Hepatocyte (in vitro differentiated cells): Measurements from ENCODE around the gene IFFO2. TPM values are rescaled to one million over a fixed set of nuclear protein-coding genes. Genes with fewer than 3 reads are reported as not detected.

Source experiments
- DNase-seq: peaks from one replicate; pipeline ENCODE4 v3.0.0-alpha.2; 2016; ENCODE audit warnings: low spot score
- H2AFZ ChIP-seq: fragments of 200-600 bp; sonication (generic); 2 replicates; pipeline ENCODE4 v1.6.0; 2016; ENCODE audit warnings: antibody characterized with exemption, mild to moderate bottlenecking
- H3K27ac ChIP-seq: fragments of 200-600 bp; sonication (generic); 2 replicates; pipeline ENCODE4 v1.5.1; 2016; ENCODE audit warnings: mild to moderate bottlenecking
- H3K27me3 ChIP-seq: fragments of 200-600 bp; sonication (generic); 2 replicates; pipeline ENCODE4 v1.6.1; 2016
- H3K36me3 ChIP-seq: fragments of 200-600 bp; sonication (generic); replicated peaks from 2 replicates; pipeline ENCODE4 v1.5.1; 2016; ENCODE audit warnings: low read depth; ENCODE audit not compliant: insufficient read depth
- H3K4me1 ChIP-seq: fragments of 200-600 bp; sonication (generic); 2 replicates; pipeline ENCODE4 v1.5.1; 2016; ENCODE audit warnings: mild to moderate bottlenecking, moderate library complexity; ENCODE audit not compliant: insufficient read depth
- H3K4me2 ChIP-seq: fragments of 200-600 bp; sonication (generic); 2 replicates; pipeline ENCODE4 v1.6.0; 2016
- H3K4me3 ChIP-seq: fragments of 200-600 bp; sonication (generic); 2 replicates; pipeline ENCODE4 v1.5.1; 2016; ENCODE audit warnings: mild to moderate bottlenecking
- H3K79me2 ChIP-seq: fragments of 200-600 bp; sonication (generic); 2 replicates; pipeline ENCODE4 v1.6.0; 2017; ENCODE audit warnings: mild to moderate bottlenecking
- H3K9me2 ChIP-seq: fragments of 200-600 bp; sonication (generic); replicated peaks from 2 replicates; pipeline ENCODE4 v1.6.0; 2017; ENCODE audit warnings: mild to moderate bottlenecking; ENCODE audit not compliant: insufficient read depth
- H3K9me3 ChIP-seq: fragments of 200-600 bp; sonication (generic); 2 replicates; pipeline ENCODE4 v1.5.1; 2016; ENCODE audit warnings: low read depth, mild to moderate bottlenecking
- H4K20me1 ChIP-seq: fragments of 200-600 bp; sonication (generic); 2 replicates; pipeline ENCODE4 v1.6.0; 2016; ENCODE audit warnings: mild to moderate bottlenecking; ENCODE audit not compliant: insufficient read depth, poor library complexity, severe bottlenecking
- EZH2 ChIP-seq: fragments of 200-600 bp; sonication (generic); IDR thresholded peaks from 2 replicates; pipeline ENCODE4 v1.6.1; 2016; ENCODE audit warnings: antibody characterized with exemption, mild to moderate bottlenecking, borderline replicate concordance
- EZH2phosphoT487 ChIP-seq: fragments of 200-600 bp; sonication (generic); IDR thresholded peaks from one replicate; pipeline ENCODE4 v1.6.1; 2018; ENCODE audit warnings: antibody characterized with exemption, mild to moderate bottlenecking, low read depth, moderate library complexity; ENCODE audit not compliant: unreplicated experiment, severe bottlenecking
- WGBS: methylation state at CpG from one replicate; pipeline ENCODE4 v1.1.6; 2016; ENCODE audit warnings: low lambda C conversion rate; ENCODE audit errors: missing lambda C conversion rate; 5-methylcytosine and 5-hydroxymethylcytosine counted together
- polyA plus RNA-seq: library from polyadenylated mRNA; unstranded; fragments of >200 nt; fragmentation: Nextera tagmentation; extraction: Ambion mirVana; gene quantifications from 2 replicates; pipeline ENCODE4 v1.2.1, GENCODE V29; 2016
- total RNA-seq: library from RNA; depleted of rRNA; stranded (reverse); fragments of >200 nt; gene quantifications from 2 replicates; pipeline ENCODE4 v1.2.3, GENCODE V29; 2014
- TF ChIP-seq, protein P1 (sequence below): fragments of 200-600 bp; sonication (generic); IDR thresholded peaks from 2 replicates; pipeline ENCODE4 v1.5.1; 2016; ENCODE audit warnings: antibody characterized with exemption, mild to moderate bottlenecking; ENCODE audit not compliant: poor library complexity

Gene IFFO2
- total and polyA plus RNA-seq, 2 experiments from 2014 or later: 0.85 to 7.2 TPM

DNA sequence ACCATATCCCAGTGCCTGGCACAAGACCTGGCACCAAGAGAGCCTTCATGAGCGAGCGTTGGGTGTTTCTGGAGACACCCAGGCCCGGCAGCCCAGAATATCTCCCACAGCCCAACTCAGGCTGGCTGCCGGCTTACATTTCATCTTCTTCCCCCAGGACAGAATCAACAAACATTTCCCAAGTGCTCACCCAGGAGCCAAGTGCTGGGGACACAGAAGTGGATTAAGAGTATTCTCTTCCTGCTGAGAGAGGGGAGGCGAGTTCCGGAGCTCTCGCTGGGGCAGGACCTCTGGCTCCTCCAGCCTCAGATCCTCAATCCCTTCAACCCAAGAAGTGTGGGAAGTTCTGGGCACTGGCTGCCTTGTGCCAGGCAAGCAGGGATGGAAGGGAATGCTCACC, 23.6 kb downstream of the IFFO2 start:
- 75% methylated on average over 7 of the region's 7 CpGs for WGBS
- DNase-seq: no peak
- no peaks in the 10 kb centered on the region for H3K36me3 ChIP-seq
- no peak overlapping the region for H3K4me2 ChIP-seq
- H3K4me1 ChIP-seq: no peaks in the 10 kb centered on the region
- H4K20me1 ChIP-seq: peaks cover 3% of the 10 kb centered on the region
- H3K79me2 ChIP-seq: peaks cover 9% of the 10 kb centered on the region
- no peaks in the 10 kb centered on the region for H3K9me2 ChIP-seq
- no peak overlapping the region for H2AFZ ChIP-seq
- H3K27me3 ChIP-seq: no peaks in the 10 kb centered on the region
- no peak overlapping the region for H3K27ac ChIP-seq
- H3K4me3 ChIP-seq: no peak overlapping the region
- H3K9me3 ChIP-seq: no peaks in the 10 kb centered on the region
- TF ChIP-seq EZH2phosphoT487 (no peak), EZH2 (no peak)
- TF ChIP-seq, protein P1, sequence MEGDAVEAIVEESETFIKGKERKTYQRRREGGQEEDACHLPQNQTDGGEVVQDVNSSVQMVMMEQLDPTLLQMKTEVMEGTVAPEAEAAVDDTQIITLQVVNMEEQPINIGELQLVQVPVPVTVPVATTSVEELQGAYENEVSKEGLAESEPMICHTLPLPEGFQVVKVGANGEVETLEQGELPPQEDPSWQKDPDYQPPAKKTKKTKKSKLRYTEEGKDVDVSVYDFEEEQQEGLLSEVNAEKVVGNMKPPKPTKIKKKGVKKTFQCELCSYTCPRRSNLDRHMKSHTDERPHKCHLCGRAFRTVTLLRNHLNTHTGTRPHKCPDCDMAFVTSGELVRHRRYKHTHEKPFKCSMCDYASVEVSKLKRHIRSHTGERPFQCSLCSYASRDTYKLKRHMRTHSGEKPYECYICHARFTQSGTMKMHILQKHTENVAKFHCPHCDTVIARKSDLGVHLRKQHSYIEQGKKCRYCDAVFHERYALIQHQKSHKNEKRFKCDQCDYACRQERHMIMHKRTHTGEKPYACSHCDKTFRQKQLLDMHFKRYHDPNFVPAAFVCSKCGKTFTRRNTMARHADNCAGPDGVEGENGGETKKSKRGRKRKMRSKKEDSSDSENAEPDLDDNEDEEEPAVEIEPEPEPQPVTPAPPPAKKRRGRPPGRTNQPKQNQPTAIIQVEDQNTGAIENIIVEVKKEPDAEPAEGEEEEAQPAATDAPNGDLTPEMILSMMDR: no peak

GRCh38 chr1:18932387-18932786, 24.1 kb downstream of the IFFO2 start:
- Histone ChIP-seq H3K4me3 (no peak overlapping the region), H3K79me2 (peaks cover 9% of the 10 kb centered on the region), H3K4me1 (no peaks in the 10 kb centered on the region), H3K27ac (no peak overlapping the region), H3K9me2 (no peaks in the 10 kb centered on the region), H3K9me3 (no peaks in the 10 kb centered on the region), H3K27me3 (no peaks in the 10 kb centered on the region), H2AFZ (no peak overlapping the region), H3K36me3 (no peaks in the 10 kb centered on the region), H3K4me2 (no peak overlapping the region), H4K20me1 (peaks cover 3% of the 10 kb centered on the region)
- DNase-seq: no peak
- TF ChIP-seq EZH2: no peak
- no peak for TF ChIP-seq EZH2phosphoT487
- TF ChIP-seq, protein P1: no peak
- 68% methylated on average over 5 of the region's 5 CpGs for WGBS

GRCh38 chr1:18931730-18932129, 24.7 kb downstream of the IFFO2 start:
- no peak overlapping the region for H3K27ac ChIP-seq
- H3K4me1 ChIP-seq: peaks cover 6% of the 10 kb centered on the region
- 93% methylated on average over 10 of the region's 10 CpGs for WGBS

More at GRCh38 chr1:18931730-18932129, 24.7 kb downstream of the IFFO2 start:
- TF ChIP-seq EZH2: no peak
- TF ChIP-seq EZH2phosphoT487: no peak
- TF ChIP-seq, protein P1: no peak
- Histone ChIP-seq H3K27me3 (no peaks in the 10 kb centered on the region), H3K36me3 (no peaks in the 10 kb centered on the region), H3K79me2 (peaks cover 9% of the 10 kb centered on the region), H4K20me1 (peaks cover 3% of the 10 kb centered on the region), H3K9me3 (no peaks in the 10 kb centered on the region), H2AFZ (no peak overlapping the region), H3K9me2 (no peaks in the 10 kb centered on the region), H3K4me2 (no peak overlapping the region), H3K4me3 (no peak overlapping the region)
- DNase-seq: no peak
